GM19467 (cell line): ENCODE measurements around the gene CACNG7.
A peak's percentile ranks its signal among the peaks of the same experiment; 100 is the strongest.

Experiments used
- ATAC-seq: cut with Tn5 transposase; IDR thresholded peaks from one replicate; pipeline ENCODE4 v1.9.1; 2021; ENCODE audit warnings: mild to moderate bottlenecking, moderate library complexity; ENCODE audit not compliant: unreplicated experiment

CACNG7 gene

GRCh38 chr19:53878776-53879139 lies 30.3 kb upstream of the CACNG7 start:
- no peak for ATAC-seq

GRCh38 chr19:53879140-53880081 lies 29.7 kb upstream of the CACNG7 start:
- ATAC-seq = peak; percentile 86

- no peak for ATAC-seq
These were observed 28.2 kb upstream of the CACNG7 start for GRCh38 chr19:53880711-53881481.

GRCh38 chr19:53881482-53882390 lies 27.3 kb upstream of the CACNG7 start, which contains the start of gene PRKCG:
TSS of gene PRKCG (plus strand) at chr19:53882197. CDS start at chr19:53882495, 298 bp downstream.
- ATAC-seq = no peak

- no peak for ATAC-seq
These were observed 26.6 kb upstream of the CACNG7 start for GRCh38 chr19:53882391-53883050.

GRCh38 chr19:53883231-53883661 lies 25.8 kb upstream of the CACNG7 start:
- ATAC-seq = no peak

GRCh38 chr19:53883741-53884140 lies 25.3 kb upstream of the CACNG7 start:
- no peak for ATAC-seq

- ATAC-seq = no peak
These were observed 24.8 kb upstream of the CACNG7 start for GRCh38 chr19:53884256-53884655.

- ATAC-seq = no peak
These were observed 24.0 kb upstream of the CACNG7 start for GRCh38 chr19:53885036-53885435.

GRCh38 chr19:53892301-53892980 lies 16.6 kb upstream of the CACNG7 start:
- no peak for ATAC-seq

- ATAC-seq = no peak
These were observed 16.1 kb upstream of the CACNG7 start for GRCh38 chr19:53892981-53893325.

GRCh38 chr19:53894707-53895106 lies 14.4 kb upstream of the CACNG7 start:
- ATAC-seq = no peak

- ATAC-seq = no peak
These were observed 12.4 kb upstream of the CACNG7 start for GRCh38 chr19:53896682-53897081.

- ATAC-seq = no peak
These were observed 11.6 kb upstream of the CACNG7 start for GRCh38 chr19:53897459-53897858.

GRCh38 chr19:53898166-53898565 lies 10.9 kb upstream of the CACNG7 start:
- ATAC-seq = no peak

GRCh38 chr19:53898636-53899341 lies 10.3 kb upstream of the CACNG7 start:
- no peak for ATAC-seq

GRCh38 chr19:53900191-53900860 lies 8.8 kb upstream of the CACNG7 start:
- ATAC-seq = no peak

- no peak for ATAC-seq
These were observed 5.9 kb upstream of the CACNG7 start for GRCh38 chr19:53903055-53903680.
